ENCODE measurements around the gene CAPN7.

GRCh38 chr3:15243822-15244482 lies 37.9 kb downstream of the CAPN7 start:
- no peak for TF ChIP-seq CTCF (IDR thresholded peaks at IDR 0.05 in 4 of 5, conservative IDR thresholded peaks at IDR 0.05 in 1 of 5)
- no peak for TF ChIP-seq POLR2A (IDR thresholded peaks at IDR 0.05)
